ENCODE measurements around the gene GCA. TPM values are rescaled to one million over a fixed set of nuclear protein-coding genes. Genes with fewer than 3 reads are reported as not detected.

The GCA gene
- total and polyA plus RNA-seq, 7 donors = 1.6 to 5.2 (median 3.6) TPM

DNA sequence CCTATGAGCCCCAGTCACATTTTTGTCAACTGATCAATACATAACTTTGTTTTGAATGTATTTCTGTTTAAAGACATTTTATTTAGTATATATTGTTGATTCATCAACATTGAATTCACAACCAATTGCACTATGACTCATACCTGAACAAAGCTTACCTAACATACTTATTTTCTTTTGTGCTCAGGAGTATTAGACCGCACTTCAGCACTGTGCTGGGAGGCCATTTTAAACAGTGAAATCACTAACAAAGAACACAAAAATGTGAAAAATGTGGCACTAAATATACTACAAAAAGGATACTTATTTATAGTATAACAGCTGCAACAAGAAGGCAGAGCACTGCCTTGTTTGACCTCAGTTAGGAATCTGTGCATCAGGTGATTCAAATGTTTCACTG is 13.1 kb upstream of the GCA start:
- intact Hi-C loops (cut with DNase I) = no loop called here
- Histone ChIP-seq H3K27me3 (ENCODE audit: insufficient read depth in 3 of 3, low read length in 2 of 3) (no peaks in the 10 kb centered on the region), H3K4me1 (no peaks in the 10 kb centered on the region), H3K36me3 (ENCODE audit: insufficient read depth in 1 of 2, low read depth in 1 of 2) (no peaks in the 10 kb centered on the region), H3K9me3 (no peaks in the 10 kb centered on the region), H3K4me3 (no peak overlapping the region), H3K27ac (no peak overlapping the region)
- no peak for DNase-seq
- 78 to 88% (median 82%) methylated on average over 1 of the region's 1 CpG for WGBS, 3 donors
- TF ChIP-seq, protein P1, sequence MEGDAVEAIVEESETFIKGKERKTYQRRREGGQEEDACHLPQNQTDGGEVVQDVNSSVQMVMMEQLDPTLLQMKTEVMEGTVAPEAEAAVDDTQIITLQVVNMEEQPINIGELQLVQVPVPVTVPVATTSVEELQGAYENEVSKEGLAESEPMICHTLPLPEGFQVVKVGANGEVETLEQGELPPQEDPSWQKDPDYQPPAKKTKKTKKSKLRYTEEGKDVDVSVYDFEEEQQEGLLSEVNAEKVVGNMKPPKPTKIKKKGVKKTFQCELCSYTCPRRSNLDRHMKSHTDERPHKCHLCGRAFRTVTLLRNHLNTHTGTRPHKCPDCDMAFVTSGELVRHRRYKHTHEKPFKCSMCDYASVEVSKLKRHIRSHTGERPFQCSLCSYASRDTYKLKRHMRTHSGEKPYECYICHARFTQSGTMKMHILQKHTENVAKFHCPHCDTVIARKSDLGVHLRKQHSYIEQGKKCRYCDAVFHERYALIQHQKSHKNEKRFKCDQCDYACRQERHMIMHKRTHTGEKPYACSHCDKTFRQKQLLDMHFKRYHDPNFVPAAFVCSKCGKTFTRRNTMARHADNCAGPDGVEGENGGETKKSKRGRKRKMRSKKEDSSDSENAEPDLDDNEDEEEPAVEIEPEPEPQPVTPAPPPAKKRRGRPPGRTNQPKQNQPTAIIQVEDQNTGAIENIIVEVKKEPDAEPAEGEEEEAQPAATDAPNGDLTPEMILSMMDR (IDR thresholded peaks at IDR 0.05) = no peak
- no peak for ATAC-seq

DNA sequence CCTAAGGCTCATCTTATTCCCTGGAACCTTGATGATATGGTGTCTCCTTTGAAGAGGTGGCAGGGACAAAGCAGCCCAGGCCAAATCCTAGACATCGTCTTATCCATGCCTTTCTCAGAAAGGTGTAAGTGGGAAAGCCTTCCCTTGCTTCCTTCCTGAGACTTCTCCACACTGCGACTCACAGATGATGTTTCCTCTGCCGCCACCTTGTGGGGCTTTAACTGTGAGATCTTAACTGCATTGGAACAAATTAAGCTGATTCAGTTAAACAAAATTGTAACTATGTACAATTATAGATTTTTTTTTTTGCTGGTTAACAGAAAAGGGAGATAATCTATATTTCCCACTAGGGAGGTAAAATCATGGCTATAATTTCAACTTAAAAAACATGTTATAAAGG is 10.0 kb upstream of the GCA start:
- no peak for DNase-seq
- no peak for ATAC-seq
- Histone ChIP-seq H3K4me3 (no peak overlapping the region), H3K9me3 (no peaks in the 10 kb centered on the region), H3K4me1 (no peaks in the 10 kb centered on the region), H3K27me3 (ENCODE audit: insufficient read depth in 3 of 3, low read length in 2 of 3) (no peaks in the 10 kb centered on the region), H3K27ac (no peak overlapping the region), H3K36me3 (ENCODE audit: insufficient read depth in 1 of 2, low read depth in 1 of 2) (no peaks in the 10 kb centered on the region)
- 42 to 49% (median 44%) methylated on average over 3 of the region's 3 CpGs for WGBS, 3 donors
- TF ChIP-seq, protein P1 (IDR thresholded peaks at IDR 0.05) = no peak
- intact Hi-C loops (cut with DNase I) = no loop called here

DNA sequence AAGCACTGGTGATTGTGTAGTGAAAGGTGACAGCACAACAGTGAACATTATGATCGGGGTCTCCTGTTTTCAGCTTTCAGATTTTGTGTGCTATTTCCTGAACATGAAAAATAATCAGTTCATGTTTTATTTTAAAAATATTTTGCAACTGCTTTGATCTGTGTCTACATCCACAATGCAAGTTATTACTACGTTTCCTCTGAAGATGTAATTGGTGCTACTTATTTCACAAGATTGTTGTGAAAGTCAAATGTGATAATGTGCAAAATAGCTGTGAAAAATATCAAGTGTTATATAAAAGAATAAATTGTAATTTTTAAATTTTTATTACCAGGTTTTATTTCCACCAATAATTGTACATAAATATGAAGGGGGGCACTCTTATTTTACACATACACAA is 6.1 kb upstream of the GCA start:
- Histone ChIP-seq H3K27ac (no peak overlapping the region), H3K4me3 (no peak overlapping the region), H3K4me1 (no peaks in the 10 kb centered on the region), H3K27me3 (ENCODE audit: insufficient read depth in 3 of 3, low read length in 2 of 3) (no peaks in the 10 kb centered on the region), H3K9me3 (no peaks in the 10 kb centered on the region), H3K36me3 (ENCODE audit: insufficient read depth in 1 of 2, low read depth in 1 of 2) (no peaks in the 10 kb centered on the region)
- ATAC-seq (no peak), DNase-seq (no peak)
- intact Hi-C loops (cut with DNase I) = no loop called here
- TF ChIP-seq, protein P1 (IDR thresholded peaks at IDR 0.05) = no peak
- 87 to 89% (median 88%) methylated on average over 2 of the region's 2 CpGs for WGBS, 3 donors

DNA sequence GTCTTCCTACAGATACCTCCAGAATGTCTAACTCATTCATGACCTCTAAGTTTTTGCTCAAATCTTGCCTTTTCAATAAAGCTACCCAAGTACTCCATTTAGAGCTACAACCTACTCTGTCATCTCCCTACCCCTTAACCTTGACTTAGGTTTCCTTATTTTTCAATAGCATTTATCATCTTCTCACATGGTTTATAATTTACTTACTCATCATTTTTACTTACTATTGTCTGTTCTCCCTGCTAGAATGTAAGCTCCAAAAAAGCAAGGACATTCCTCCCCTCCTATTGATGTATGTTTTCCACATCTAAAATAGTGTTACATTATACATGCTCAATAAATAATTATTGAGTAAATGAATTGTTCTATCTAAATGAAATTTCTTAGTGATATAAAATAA is 3.1 kb upstream of the GCA start:
- Histone ChIP-seq H3K27ac (no peak overlapping the region), H3K27me3 (ENCODE audit: insufficient read depth in 3 of 3, low read length in 2 of 3) (no peaks in the 10 kb centered on the region), H3K4me3 (no peak overlapping the region), H3K9me3 (no peaks in the 10 kb centered on the region), H3K4me1 (peaks cover 4% of the 10 kb centered on the region), H3K36me3 (ENCODE audit: insufficient read depth in 1 of 2, low read depth in 1 of 2) (no peaks in the 10 kb centered on the region)
- ATAC-seq (no peak), DNase-seq (no peak)
- intact Hi-C loops (cut with DNase I) = no loop called here
- TF ChIP-seq, protein P1 (IDR thresholded peaks at IDR 0.05) = no peak

DNA sequence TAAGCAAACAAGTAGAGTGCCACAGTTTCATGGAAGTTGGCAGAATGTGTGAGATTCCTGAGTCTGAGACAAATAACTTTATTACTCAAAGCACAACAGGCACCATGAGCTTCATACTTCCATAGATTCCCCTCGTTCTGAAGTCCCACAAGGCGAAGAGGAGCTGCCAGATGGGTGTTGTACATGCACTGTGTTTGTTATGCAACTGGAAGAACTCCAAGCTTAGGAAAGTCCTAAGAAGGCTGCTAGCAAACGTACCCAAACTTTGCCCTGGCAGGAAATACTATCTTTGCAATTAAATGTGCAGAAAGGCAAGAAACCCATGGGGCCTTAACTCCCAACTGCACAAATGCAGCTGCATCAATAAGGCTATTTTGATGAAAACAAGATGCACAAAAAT is 1.6 kb upstream of the GCA start:
- DNase-seq (no peak), ATAC-seq (no peak)
- Histone ChIP-seq H3K27ac (no peak overlapping the region), H3K36me3 (ENCODE audit: insufficient read depth in 1 of 2, low read depth in 1 of 2) (no peaks in the 10 kb centered on the region), H3K9me3 (no peaks in the 10 kb centered on the region), H3K27me3 (ENCODE audit: insufficient read depth in 3 of 3, low read length in 2 of 3) (no peaks in the 10 kb centered on the region), H3K4me1 (peaks cover 4% of the 10 kb centered on the region), H3K4me3 (no peak overlapping the region)
- intact Hi-C loops (cut with DNase I) = no loop called here
- 38 to 41% (median 38%) methylated on average over 3 of the region's 3 CpGs for WGBS, 3 donors
- TF ChIP-seq, protein P1 (IDR thresholded peaks at IDR 0.05) = no peak

All from psoas muscle (tissue), 8 donors.